Measurements from ENCODE around the gene OXLD1. TPM values are rescaled to one million over a fixed set of nuclear protein-coding genes. Genes with fewer than 3 reads are reported as not detected.

The OXLD1 gene
- total RNA-seq, 1 donor from 2014 or later = 29.7 TPM

DNA sequence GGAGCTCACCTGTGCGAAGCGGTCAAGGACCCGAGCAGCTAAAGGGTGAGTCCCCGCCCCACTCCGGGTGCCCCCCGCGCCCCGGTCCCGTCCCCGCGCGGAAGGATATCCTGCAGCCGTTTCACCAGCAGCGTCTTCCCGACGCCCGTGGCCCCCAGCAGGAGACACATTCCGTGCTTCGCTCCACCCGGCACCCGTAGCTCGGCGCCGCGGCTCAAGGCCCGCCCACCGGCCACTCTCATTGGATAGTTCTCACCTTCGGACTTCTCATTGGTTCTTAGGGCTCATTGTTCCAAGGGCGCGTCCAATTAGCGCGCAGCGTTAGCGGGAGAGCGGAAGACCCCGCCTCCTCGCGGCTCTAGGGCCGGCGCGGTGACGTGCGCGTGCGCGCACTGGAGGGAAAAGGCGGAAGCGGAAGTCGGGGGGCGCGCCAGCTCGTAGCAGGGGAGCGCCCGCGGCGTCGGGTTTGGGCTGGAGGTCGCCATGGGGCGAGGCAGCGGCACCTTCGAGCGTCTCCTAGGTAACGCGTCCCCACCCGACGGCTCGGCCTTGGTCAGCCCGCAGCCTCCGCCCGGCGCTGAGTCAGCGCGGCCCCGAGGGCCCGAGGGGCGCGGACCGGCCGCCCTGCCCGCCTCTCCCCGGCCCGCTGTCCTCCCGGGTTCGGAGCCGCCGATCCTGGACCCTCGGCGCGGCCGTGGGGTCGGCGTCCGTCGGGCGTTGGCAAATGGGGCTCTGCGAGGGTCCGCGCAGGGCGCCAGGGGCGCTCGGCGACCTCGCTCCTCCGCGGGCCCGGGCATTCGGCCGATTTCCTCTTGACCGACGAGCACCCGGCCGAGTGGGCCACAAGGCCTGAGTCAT is 17.4 kb upstream of the OXLD1 start, which contains the start of the genes ARL16 and HGS:
Gene ARL16 (minus strand): TSS at position 214 of the 858 bp plus-strand sequence. CDS start 44 bp downstream, at position 170.
Gene HGS (plus strand): TSS at position 428 of the 858 bp plus-strand sequence. CDS start 56 bp downstream, at position 484.
- no peaks in the 10 kb centered on the region for H3K9me3 ChIP-seq
- no peaks in the 10 kb centered on the region for H3K27me3 ChIP-seq (ENCODE audit: low read depth)
- TF ChIP-seq, protein P1, sequence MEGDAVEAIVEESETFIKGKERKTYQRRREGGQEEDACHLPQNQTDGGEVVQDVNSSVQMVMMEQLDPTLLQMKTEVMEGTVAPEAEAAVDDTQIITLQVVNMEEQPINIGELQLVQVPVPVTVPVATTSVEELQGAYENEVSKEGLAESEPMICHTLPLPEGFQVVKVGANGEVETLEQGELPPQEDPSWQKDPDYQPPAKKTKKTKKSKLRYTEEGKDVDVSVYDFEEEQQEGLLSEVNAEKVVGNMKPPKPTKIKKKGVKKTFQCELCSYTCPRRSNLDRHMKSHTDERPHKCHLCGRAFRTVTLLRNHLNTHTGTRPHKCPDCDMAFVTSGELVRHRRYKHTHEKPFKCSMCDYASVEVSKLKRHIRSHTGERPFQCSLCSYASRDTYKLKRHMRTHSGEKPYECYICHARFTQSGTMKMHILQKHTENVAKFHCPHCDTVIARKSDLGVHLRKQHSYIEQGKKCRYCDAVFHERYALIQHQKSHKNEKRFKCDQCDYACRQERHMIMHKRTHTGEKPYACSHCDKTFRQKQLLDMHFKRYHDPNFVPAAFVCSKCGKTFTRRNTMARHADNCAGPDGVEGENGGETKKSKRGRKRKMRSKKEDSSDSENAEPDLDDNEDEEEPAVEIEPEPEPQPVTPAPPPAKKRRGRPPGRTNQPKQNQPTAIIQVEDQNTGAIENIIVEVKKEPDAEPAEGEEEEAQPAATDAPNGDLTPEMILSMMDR (IDR thresholded peaks at IDR 0.05) = no peak
- peak within 1 kb of the TSS; percentile 98 for H3K4me3 ChIP-seq
- H3K4me1 ChIP-seq = peaks cover 29% of the 10 kb centered on the region
- ATAC-seq (peak; percentile 98 to 99), DNase-seq (peak; percentile 98)
- peak within 1 kb of the TSS; percentile 93 for H3K27ac ChIP-seq
- intact Hi-C loops (cut with DNase I) = no loop called here
- H3K36me3 ChIP-seq = peaks cover 38% of the 10 kb centered on the region

DNA sequence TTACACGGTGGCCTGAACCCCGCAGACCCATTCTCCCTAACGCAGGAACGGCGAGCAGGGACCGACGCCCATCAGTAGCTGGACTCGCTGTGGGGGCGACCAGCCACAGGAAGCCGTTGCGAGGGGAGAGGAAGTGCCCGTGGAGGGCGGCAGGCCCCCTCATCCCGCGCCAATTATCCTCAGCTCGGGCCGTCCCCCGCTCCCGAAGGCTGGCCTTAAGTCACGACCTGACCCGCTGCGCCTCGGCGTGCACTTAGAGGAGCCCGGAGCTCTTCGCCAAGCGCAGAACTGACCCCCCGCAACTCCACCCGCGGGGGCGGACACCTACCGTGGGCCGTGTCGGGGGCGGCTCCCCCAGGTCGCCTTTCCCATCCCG is 16.8 kb upstream of the OXLD1 start:
- peaks cover 31% of the 10 kb centered on the region for H3K36me3 ChIP-seq
- no peaks in the 10 kb centered on the region for H3K9me3 ChIP-seq
- TF ChIP-seq, protein P1 (IDR thresholded peaks at IDR 0.05) = no peak
- peak overlapping the region; percentile 93 for H3K27ac ChIP-seq
- intact Hi-C loops (cut with DNase I) = no loop called here
- ATAC-seq (peak in 1 of 2 donors; percentile 42), DNase-seq (no peak)
- peak overlapping the region; percentile 98 for H3K4me3 ChIP-seq
- peaks cover 29% of the 10 kb centered on the region for H3K4me1 ChIP-seq
- no peaks in the 10 kb centered on the region for H3K27me3 ChIP-seq (ENCODE audit: low read depth)

DNA sequence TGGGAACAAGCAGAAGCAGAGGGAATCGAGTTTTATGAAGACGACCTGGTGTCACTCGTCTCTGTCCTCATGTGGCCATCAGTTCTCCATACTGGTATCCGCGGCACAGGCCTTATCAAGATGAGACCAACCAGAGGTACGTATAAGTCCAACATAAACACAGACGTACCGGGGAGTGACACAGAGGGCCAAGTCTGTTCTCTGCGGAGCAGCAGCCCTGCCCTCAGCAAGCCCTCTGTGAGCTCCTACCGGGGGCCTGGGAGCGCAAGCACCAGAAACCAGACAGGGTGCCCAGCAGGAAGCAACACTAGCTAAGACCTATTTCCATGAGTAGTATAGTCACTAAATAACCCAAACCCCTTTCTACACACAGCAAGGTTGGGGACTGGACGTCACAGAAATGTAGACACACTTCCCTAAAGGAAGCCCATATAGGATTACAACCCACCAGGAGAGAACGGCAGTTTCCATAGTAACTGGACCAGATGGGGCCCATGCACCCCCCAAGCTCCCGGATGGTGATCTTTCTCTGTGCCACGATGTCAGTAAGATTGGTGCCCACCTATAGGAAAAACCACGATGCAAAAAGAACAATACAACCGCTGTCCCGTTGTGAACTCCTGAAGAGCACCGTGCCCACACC is 16.3 kb upstream of the OXLD1 start:
- H3K27me3 ChIP-seq (ENCODE audit: low read depth) = no peaks in the 10 kb centered on the region
- TF ChIP-seq, protein P1 (IDR thresholded peaks at IDR 0.05) = no peak
- ATAC-seq = no peak

DNA sequence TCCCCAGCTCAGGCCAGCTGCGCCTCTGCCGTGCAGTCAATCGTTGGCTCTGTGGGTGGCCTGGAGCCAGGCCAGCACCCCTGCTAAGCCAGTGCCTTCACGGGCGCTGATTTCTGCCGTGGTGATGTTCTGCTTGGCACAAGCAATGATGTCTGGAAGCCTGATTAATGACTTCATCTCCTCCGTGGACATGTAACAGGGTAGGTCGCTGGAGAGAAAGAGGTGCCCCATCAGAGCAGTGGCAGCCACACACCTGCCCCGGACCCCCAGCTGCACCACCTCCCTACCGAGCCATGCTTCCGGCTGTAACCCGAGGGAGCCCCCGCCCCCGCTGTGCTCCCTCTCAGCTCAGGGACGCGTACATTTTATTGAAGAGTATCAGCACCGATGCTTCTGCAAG is 15.3 kb upstream of the OXLD1 start:
- intact Hi-C loops (cut with DNase I) = no loop called here
- no peaks in the 10 kb centered on the region for H3K9me3 ChIP-seq
- peaks cover 29% of the 10 kb centered on the region for H3K4me1 ChIP-seq
- no peaks in the 10 kb centered on the region for H3K27me3 ChIP-seq (ENCODE audit: low read depth)
- no peak for DNase-seq
- no peak overlapping the region for H3K27ac ChIP-seq
- no peak overlapping the region for H3K4me3 ChIP-seq
- TF ChIP-seq, protein P1 (IDR thresholded peaks at IDR 0.05) = no peak
- no peak for ATAC-seq
- H3K36me3 ChIP-seq = peaks cover 16% of the 10 kb centered on the region

More for the DNA sequence above, 16.3 kb upstream of the OXLD1 start:
- Histone ChIP-seq H3K9me3 (no peaks in the 10 kb centered on the region), H3K4me3 (peak overlapping the region; percentile 98), H3K36me3 (peaks cover 26% of the 10 kb centered on the region), H3K27ac (peak overlapping the region; percentile 93), H3K4me1 (peaks cover 29% of the 10 kb centered on the region)
- no peak for DNase-seq
- intact Hi-C loops (cut with DNase I) = no loop called here

DNA sequence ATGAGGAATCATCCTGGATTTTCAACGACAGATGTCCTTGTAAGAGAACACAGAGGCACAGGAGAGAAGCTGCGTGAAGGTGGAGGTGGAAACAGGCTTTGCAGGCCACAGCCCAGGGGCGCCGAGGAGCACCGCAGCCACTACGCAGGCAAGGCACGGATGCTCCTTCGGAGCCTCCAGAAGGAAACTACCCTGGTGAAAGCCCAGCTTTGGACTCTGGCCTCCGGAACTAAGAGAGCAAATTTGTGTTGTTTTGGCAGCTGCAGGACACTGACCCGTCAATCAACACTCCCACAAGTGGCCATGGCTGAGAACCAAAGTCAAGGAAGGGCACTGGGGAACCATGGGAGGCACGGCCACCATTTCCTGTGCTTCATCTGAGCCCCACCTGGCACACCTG is 13.7 kb upstream of the OXLD1 start:
- ATAC-seq = no peak
- Histone ChIP-seq H3K4me1 (peaks cover 22% of the 10 kb centered on the region), H3K4me3 (no peak overlapping the region), H3K9me3 (no peaks in the 10 kb centered on the region), H3K27ac (no peak overlapping the region), H3K36me3 (peaks cover 7% of the 10 kb centered on the region), H3K27me3 (ENCODE audit: low read depth) (no peaks in the 10 kb centered on the region)
- no peak for DNase-seq
- TF ChIP-seq, protein P1 (IDR thresholded peaks at IDR 0.05) = no peak
- intact Hi-C loops (cut with DNase I) = no loop called here
